Loucy (cell line): Measurements from ENCODE around the gene PALD1.

ENCODE experiments used
- EZH2phosphoT487 ChIP-seq: fragments of 200-600 bp; IDR thresholded peaks from 2 replicates; pipeline ENCODE4 v1.6.1; 2018; ENCODE audit warnings: antibody characterized with exemption, mild to moderate bottlenecking, moderate library complexity, borderline replicate concordance
- TF ChIP-seq, protein P1 (sequence below): fragments of 200-600 bp; sonication (generic); conservative IDR thresholded peaks from 2 replicates; pipeline ENCODE4 v1.5.1; 2014; ENCODE audit warnings: mild to moderate bottlenecking, antibody characterized with exemption, low read length

- TF ChIP-seq, protein P1, sequence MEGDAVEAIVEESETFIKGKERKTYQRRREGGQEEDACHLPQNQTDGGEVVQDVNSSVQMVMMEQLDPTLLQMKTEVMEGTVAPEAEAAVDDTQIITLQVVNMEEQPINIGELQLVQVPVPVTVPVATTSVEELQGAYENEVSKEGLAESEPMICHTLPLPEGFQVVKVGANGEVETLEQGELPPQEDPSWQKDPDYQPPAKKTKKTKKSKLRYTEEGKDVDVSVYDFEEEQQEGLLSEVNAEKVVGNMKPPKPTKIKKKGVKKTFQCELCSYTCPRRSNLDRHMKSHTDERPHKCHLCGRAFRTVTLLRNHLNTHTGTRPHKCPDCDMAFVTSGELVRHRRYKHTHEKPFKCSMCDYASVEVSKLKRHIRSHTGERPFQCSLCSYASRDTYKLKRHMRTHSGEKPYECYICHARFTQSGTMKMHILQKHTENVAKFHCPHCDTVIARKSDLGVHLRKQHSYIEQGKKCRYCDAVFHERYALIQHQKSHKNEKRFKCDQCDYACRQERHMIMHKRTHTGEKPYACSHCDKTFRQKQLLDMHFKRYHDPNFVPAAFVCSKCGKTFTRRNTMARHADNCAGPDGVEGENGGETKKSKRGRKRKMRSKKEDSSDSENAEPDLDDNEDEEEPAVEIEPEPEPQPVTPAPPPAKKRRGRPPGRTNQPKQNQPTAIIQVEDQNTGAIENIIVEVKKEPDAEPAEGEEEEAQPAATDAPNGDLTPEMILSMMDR, result no peak
- TF ChIP-seq EZH2phosphoT487, result no peak
These were observed 51.3 kb downstream of the PALD1 start for GRCh38 chr10:70529848-70530247.
